NCI-H2227 (cell line): Measurements from ENCODE around the gene ATF7.

Experiments used
- DNase-seq: peaks from one replicate; lab custom pipeline; 2025; ENCODE audit not compliant: unreplicated experiment; lab: John Stamatoyannopoulos, UW

ATF7 gene

GRCh38 chr12:53464685-53465418 lies 161.3 kb downstream of the ATF7 start:
- DNase-seq: no peak

- no peak for DNase-seq
Measured at GRCh38 chr12:53463802-53464560, 162.2 kb downstream of the ATF7 start.

GRCh38 chr12:53462935-53463334 lies 163.2 kb downstream of the ATF7 start:
- no peak for DNase-seq

GRCh38 chr12:53461591-53461990 lies 164.6 kb downstream of the ATF7 start:
- no peak for DNase-seq

GRCh38 chr12:53461059-53461458 lies 165.1 kb downstream of the ATF7 start:
- DNase-seq: peak; percentile 19

GRCh38 chr12:53459097-53459496 lies 167.1 kb downstream of the ATF7 start:
- DNase-seq: no peak
